Measurements from ENCODE around the gene ZFHX3. TPM values are rescaled to one million over a fixed set of nuclear protein-coding genes. Genes with fewer than 3 reads are reported as not detected.

ZFHX3 gene
- total and polyA plus RNA-seq, 2 donors (not counting 3 experiments of a cell fraction or from before 2014, with no cell fraction given) = 3.7 to 18.8 TPM

DNA sequence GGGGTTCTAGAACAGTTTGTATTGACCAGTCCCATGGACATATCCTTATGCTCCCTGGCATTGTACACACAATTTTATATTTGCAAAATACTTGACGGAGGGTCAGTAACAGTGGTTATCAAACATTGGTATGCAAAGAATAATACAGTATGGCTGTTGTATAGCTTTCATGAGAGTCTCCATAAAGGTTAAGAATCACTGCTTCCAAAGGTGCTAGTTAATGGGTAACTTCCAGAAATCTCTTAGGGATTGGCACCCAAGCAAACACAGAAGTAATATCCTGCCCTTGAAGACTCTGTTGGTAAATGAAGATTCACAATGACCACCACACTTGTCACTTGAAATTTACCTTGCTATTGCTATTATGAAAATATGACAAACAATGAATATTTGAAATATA lies 239.2 kb downstream of the ZFHX3 start:
- intact Hi-C loops (cut with micrococcal nuclease) (no loop called here), dilution Hi-C loops (cut with MboI; ENCODE audit: extremely low pct_ligation_motif_present, low sequenced_read_pairs) (no loop called here)
- Histone ChIP-seq H3K9me1 (replicated peaks; ENCODE audit: control insufficient read depth, extremely low read depth, insufficient read depth, low read length) (no peaks in the 10 kb centered on the region), H3K27ac (ENCODE audit: insufficient read depth, low read depth, low read length) (no peak overlapping the region), H3K9me3 (replicated peaks; ENCODE audit: control insufficient read depth, insufficient read depth, low read length) (no peaks in the 10 kb centered on the region), H3K4me1 (ENCODE audit: control insufficient read depth, extremely low read depth, insufficient read depth, low read length) (no peaks in the 10 kb centered on the region), H3K4me3 (replicated peaks in 1 of 3; ENCODE audit: insufficient read depth in 1 of 3, low read depth in 1 of 3, low read length in 3 of 3) (no peak overlapping the region), H2AFZ (ENCODE audit: low read depth, low read length) (no peak overlapping the region), H4K20me1 (replicated peaks; ENCODE audit: control insufficient read depth, extremely low read depth, insufficient read depth, low read length) (no peaks in the 10 kb centered on the region), H3K36me3 (ENCODE audit: control insufficient read depth in 2 of 2, extremely low read depth in 1 of 2, insufficient read depth in 2 of 2, low read length in 2 of 2) (peaks cover 0 to 8% of the 10 kb centered on the region in 2 experiments), H3K79me2 (ENCODE audit: control insufficient read depth, insufficient read depth, low read length) (no peaks in the 10 kb centered on the region), H3K4me2 (ENCODE audit: insufficient read depth, low read length) (no peak overlapping the region), H3K27me3 (ENCODE audit: control insufficient read depth in 2 of 2, insufficient read depth in 2 of 2, low read length in 2 of 2) (no peaks in the 10 kb centered on the region), H3K9ac (replicated peaks; ENCODE audit: extremely low read depth, insufficient read depth, low read length) (no peak overlapping the region)
- no peak for TF ChIP-seq POLR2A (IDR thresholded peaks at IDR 0.05; ENCODE audit: low read depth, low read length)
- TF ChIP-seq JUN (IDR thresholded peaks at IDR 0.05; ENCODE audit: borderline replicate concordance, insufficient read depth, insufficient read length, low read depth) = no peak
- no peak for TF ChIP-seq FOS (IDR thresholded peaks at IDR 0.05; ENCODE audit: borderline replicate concordance, insufficient read depth, low read length)
- no peak for TF ChIP-seq EZH2 (IDR thresholded peaks at IDR 0.05; ENCODE audit: borderline replicate concordance, low read depth, low read length, severe bottlenecking)
- TF ChIP-seq MYC (IDR thresholded peaks at IDR 0.05; ENCODE audit: low read depth, low read length) = no peak
- TF ChIP-seq, protein P1, sequence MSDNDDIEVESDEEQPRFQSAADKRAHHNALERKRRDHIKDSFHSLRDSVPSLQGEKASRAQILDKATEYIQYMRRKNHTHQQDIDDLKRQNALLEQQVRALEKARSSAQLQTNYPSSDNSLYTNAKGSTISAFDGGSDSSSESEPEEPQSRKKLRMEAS (IDR thresholded peaks at IDR 0.05; ENCODE audit: insufficient read depth, insufficient read length) = no peak
- TF ChIP-seq POLR2AphosphoS5 (IDR thresholded peaks at IDR 0.05; ENCODE audit: insufficient read depth, low read depth, low read length) = no peak
- TF ChIP-seq, protein P2, sequence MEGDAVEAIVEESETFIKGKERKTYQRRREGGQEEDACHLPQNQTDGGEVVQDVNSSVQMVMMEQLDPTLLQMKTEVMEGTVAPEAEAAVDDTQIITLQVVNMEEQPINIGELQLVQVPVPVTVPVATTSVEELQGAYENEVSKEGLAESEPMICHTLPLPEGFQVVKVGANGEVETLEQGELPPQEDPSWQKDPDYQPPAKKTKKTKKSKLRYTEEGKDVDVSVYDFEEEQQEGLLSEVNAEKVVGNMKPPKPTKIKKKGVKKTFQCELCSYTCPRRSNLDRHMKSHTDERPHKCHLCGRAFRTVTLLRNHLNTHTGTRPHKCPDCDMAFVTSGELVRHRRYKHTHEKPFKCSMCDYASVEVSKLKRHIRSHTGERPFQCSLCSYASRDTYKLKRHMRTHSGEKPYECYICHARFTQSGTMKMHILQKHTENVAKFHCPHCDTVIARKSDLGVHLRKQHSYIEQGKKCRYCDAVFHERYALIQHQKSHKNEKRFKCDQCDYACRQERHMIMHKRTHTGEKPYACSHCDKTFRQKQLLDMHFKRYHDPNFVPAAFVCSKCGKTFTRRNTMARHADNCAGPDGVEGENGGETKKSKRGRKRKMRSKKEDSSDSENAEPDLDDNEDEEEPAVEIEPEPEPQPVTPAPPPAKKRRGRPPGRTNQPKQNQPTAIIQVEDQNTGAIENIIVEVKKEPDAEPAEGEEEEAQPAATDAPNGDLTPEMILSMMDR (IDR thresholded peaks at IDR 0.05; ENCODE audit: extremely low read depth in 1 of 2, insufficient read depth in 1 of 2, low read depth in 1 of 2, low read length in 2 of 2) = no peak
- TF ChIP-seq GATA2 (IDR thresholded peaks at IDR 0.05; ENCODE audit: insufficient read depth, insufficient read length, low read depth, low read length) = no peak
- DNase-seq (ENCODE audit: low read depth, low spot score) = no peak
- ChIA-PET CTCF (interaction anchor here (1.0 kb wide), 1 partner anchor 24 kb away, joined by 5 read pairs; no protein-coding TSS in a partner anchor), POLR2A (no interaction called here)
- no peak for FAIRE-seq
- no TSS peak for BruUV-seq (replicated peaks)

Data from endothelial cell of umbilical vein (primary cell).